ENCODE measurements around the gene CARNS1. TPM values are rescaled to one million over a fixed set of nuclear protein-coding genes. Genes with fewer than 3 reads are reported as not detected.

Gene CARNS1
- total RNA-seq = 0.51 and 0.68 TPM in 2 replicates

- no peaks in the 10 kb centered on the region for H3K9me3 Mint-ChIP-seq
- peak within 1 kb of the TSS; percentile 47 for H3K4me3 Mint-ChIP-seq (ENCODE audit: low read depth)
- no peak for DNase-seq (ENCODE audit: low spot score)
- intact Hi-C loops (cut with micrococcal nuclease) = no loop called here
- peaks cover 4% of the 10 kb centered on the region for H3K36me3 Mint-ChIP-seq (ENCODE audit: low read depth)
- H3K27ac Mint-ChIP-seq = no peak within 1 kb of the TSS
- peaks cover 14% of the 10 kb centered on the region for H3K27me3 Mint-ChIP-seq (ENCODE audit: low read depth)
- peaks cover 41% of the 10 kb centered on the region for H3K4me1 Mint-ChIP-seq (ENCODE audit: low read depth)
These were observed at the start of gene CARNS1 for GRCh38 chr11:67415501-67416304. TSS of gene CARNS1 (plus strand) at chr11:67415678. CDS start at chr11:67416200, 522 bp downstream.

DNA sequence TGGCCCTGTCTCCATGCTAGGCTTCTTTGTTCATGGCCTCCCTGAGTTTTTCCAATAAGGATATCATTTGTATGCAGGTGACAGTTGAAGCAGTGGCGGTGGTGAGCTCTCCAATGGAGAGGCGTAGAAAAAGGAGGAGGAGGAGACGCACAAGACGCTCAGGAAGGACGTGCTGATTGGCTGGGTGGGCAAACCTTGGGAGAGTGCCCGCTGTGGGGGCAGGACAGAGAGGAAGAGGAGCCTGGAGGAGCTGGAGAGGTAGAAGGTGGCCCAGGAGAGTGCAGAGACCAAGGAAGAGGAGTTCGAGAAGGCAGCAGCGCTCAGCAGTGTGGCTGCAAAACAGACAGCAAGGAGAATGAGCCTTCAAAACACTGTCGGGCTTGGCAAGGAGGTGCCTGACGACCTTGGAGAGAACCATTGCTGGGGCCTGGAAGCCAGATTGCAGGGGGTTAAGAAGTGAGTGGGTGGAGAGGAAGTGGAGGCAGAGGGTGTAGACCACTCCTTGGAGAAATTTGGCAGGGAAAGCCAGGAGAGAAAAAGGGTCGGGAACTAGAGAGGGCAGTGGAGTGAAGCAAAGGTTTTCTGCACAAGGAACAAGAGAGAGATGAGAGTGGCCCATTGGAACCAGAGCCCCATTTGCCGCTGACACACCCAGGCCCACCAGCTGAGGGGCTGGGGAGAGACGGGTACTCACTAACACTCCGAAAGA is 49.6 kb upstream of the CARNS1 start:
- H3K4me1 Mint-ChIP-seq (ENCODE audit: low read depth) = peaks cover 29% of the 10 kb centered on the region
- H3K27me3 Mint-ChIP-seq (ENCODE audit: low read depth) = peaks cover 58% of the 10 kb centered on the region
- no peaks in the 10 kb centered on the region for H3K9me3 Mint-ChIP-seq
- no peak overlapping the region for H3K27ac Mint-ChIP-seq
- H3K36me3 Mint-ChIP-seq (ENCODE audit: low read depth) = peaks cover 5% of the 10 kb centered on the region
- DNase-seq (ENCODE audit: low spot score) = no peak
- intact Hi-C loops (cut with micrococcal nuclease) = no loop called here
- no peak overlapping the region for H3K4me3 Mint-ChIP-seq (ENCODE audit: low read depth)

DNA sequence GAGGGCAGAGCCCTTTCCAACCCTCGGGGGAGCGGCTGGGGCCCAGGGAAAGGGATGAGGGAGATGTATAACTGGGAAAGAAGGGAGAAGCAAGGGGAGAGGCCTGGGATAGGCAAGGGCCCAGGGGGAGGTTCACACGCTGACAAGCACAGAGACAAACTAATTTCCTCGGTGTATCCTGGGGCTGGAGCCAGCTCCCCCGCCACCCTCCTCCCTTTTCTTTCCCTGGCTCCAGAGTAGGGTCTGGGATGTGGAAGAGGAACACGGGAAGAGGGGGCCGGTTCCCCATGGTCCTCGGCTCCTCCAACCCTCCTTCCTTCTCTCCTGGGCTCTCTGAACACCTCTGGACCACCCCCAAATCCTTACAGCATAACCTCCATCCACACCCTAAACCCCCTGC is 48.9 kb upstream of the CARNS1 start:
- Mint-ChIP-seq H3K27me3 (ENCODE audit: low read depth) (peaks cover 59% of the 10 kb centered on the region), H3K36me3 (ENCODE audit: low read depth) (peaks cover 5% of the 10 kb centered on the region), H3K4me1 (ENCODE audit: low read depth) (peaks cover 34% of the 10 kb centered on the region), H3K27ac (no peak overlapping the region), H3K4me3 (ENCODE audit: low read depth) (no peak overlapping the region), H3K9me3 (no peaks in the 10 kb centered on the region)
- DNase-seq (ENCODE audit: low spot score) = no peak
- intact Hi-C loops (cut with micrococcal nuclease) = no loop called here

DNA sequence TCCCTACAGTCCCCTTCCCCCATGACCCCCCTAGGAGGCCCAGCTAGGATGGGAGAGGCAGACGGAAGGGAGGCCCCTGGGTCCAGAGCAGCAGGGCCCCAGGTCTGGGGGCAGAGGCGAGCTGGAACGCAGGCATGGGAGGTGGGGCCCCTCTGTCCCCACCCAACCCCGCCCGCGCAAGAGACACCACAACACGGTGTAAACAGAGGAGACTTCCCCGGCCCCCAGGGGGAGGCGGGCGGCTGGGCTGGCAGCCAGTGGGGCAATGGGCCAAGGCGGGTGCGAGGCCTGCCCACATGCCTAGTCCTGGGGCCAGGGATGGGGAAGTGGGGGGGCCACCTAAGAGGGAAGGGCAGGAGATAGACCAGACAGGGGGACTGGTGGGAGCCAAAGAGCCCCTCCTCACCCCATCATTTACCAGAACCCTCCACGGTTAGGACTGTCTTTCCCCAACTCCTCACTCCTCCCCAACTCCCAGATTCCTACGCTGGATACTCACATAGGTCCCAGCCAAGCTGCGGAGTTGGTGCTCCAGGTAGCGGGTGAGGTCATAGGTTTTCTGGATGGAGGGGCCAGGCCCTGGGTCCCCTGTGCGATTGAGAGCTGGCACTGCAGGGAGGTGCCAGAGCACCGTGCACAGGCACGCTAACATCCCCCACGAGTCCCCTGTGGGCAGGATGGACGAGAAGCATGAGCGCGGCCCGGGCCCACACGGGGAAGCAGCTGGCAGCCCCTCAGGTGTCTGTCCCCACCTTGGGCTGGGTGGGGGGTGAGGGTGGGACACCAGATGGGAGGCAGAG is 48.3 kb upstream of the CARNS1 start:
- DNase-seq (ENCODE audit: low spot score) = no peak
- peaks cover 58% of the 10 kb centered on the region for H3K27me3 Mint-ChIP-seq (ENCODE audit: low read depth)
- intact Hi-C loops (cut with micrococcal nuclease) = no loop called here
- H3K9me3 Mint-ChIP-seq = no peaks in the 10 kb centered on the region
- no peak overlapping the region for H3K4me3 Mint-ChIP-seq (ENCODE audit: low read depth)
- no peak overlapping the region for H3K27ac Mint-ChIP-seq
- H3K4me1 Mint-ChIP-seq (ENCODE audit: low read depth) = peaks cover 38% of the 10 kb centered on the region
- peaks cover 9% of the 10 kb centered on the region for H3K36me3 Mint-ChIP-seq (ENCODE audit: low read depth)

GRCh38 chr11:67367761-67368227 is 47.7 kb upstream of the CARNS1 start:
- no peak for DNase-seq (ENCODE audit: low spot score)
- H3K4me1 Mint-ChIP-seq (ENCODE audit: low read depth) = peaks cover 38% of the 10 kb centered on the region
- peaks cover 51% of the 10 kb centered on the region for H3K27me3 Mint-ChIP-seq (ENCODE audit: low read depth)

DNA sequence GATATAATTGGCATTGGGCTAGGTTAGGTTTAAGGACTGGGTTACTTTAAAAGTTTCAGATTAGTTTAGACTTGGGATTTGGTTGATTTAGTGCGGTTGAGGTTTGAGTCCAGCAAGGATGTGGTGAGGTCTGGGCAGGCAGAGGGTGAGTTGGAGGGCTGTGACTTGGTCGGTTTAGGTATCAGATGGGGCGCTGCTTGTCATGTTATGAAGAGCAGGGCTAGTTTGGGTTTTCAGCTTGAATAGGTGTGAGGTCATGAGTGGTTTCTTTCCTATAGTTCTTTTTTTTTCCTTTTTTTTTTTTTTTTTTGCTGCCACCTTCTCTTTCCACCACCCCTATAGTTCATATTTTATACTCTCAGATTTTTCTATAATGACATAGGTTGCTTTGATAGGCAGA is 46.9 kb upstream of the CARNS1 start:
- intact Hi-C loops (cut with micrococcal nuclease) = no loop called here
- Mint-ChIP-seq H3K27me3 (ENCODE audit: low read depth) (peaks cover 50% of the 10 kb centered on the region), H3K4me3 (ENCODE audit: low read depth) (no peak overlapping the region), H3K27ac (no peak overlapping the region), H3K4me1 (ENCODE audit: low read depth) (peaks cover 38% of the 10 kb centered on the region), H3K9me3 (no peaks in the 10 kb centered on the region), H3K36me3 (ENCODE audit: low read depth) (peaks cover 9% of the 10 kb centered on the region)
- no peak for DNase-seq (ENCODE audit: low spot score)

More at GRCh38 chr11:67367761-67368227, 47.7 kb upstream of the CARNS1 start:
- Mint-ChIP-seq H3K27ac (no peak overlapping the region), H3K36me3 (ENCODE audit: low read depth) (peaks cover 9% of the 10 kb centered on the region), H3K4me3 (ENCODE audit: low read depth) (no peak overlapping the region), H3K9me3 (no peaks in the 10 kb centered on the region)
- intact Hi-C loops (cut with micrococcal nuclease) = no loop called here

DNA sequence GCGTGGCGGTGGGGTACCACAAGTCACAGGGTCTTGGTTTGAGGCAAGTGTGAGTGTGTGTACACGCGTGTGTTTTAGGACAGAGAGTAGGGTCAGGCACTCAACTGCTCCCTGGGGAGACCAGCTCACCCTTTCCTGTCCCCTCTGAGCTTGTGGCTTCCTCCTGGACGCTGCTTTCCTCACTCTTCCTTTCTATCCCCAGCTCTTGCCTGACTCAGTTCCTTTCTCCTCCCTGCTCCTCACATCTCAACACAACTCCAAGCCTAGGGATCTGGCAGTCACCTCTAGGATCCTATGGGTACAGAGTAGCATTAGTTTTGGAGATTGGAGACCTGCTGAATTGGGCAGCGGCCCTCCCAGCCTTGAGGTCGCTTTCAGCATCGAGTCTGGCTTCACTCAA is 46.2 kb upstream of the CARNS1 start:
- intact Hi-C loops (cut with micrococcal nuclease) = no loop called here
- H3K27me3 Mint-ChIP-seq (ENCODE audit: low read depth) = peaks cover 51% of the 10 kb centered on the region
- no peak overlapping the region for H3K4me3 Mint-ChIP-seq (ENCODE audit: low read depth)
- peaks cover 41% of the 10 kb centered on the region for H3K4me1 Mint-ChIP-seq (ENCODE audit: low read depth)
- peaks cover 9% of the 10 kb centered on the region for H3K36me3 Mint-ChIP-seq (ENCODE audit: low read depth)
- DNase-seq (ENCODE audit: low spot score) = no peak
- no peaks in the 10 kb centered on the region for H3K9me3 Mint-ChIP-seq
- no peak overlapping the region for H3K27ac Mint-ChIP-seq

GRCh38 chr11:67369801-67370284 is 45.6 kb upstream of the CARNS1 start:
- DNase-seq (ENCODE audit: low spot score) = no peak
- Mint-ChIP-seq H3K36me3 (ENCODE audit: low read depth) (peaks cover 5% of the 10 kb centered on the region), H3K4me3 (ENCODE audit: low read depth) (no peak overlapping the region), H3K27me3 (ENCODE audit: low read depth) (peaks cover 56% of the 10 kb centered on the region), H3K9me3 (no peaks in the 10 kb centered on the region), H3K4me1 (ENCODE audit: low read depth) (peaks cover 44% of the 10 kb centered on the region), H3K27ac (no peak overlapping the region)
- intact Hi-C loops (cut with micrococcal nuclease) = no loop called here

DNA sequence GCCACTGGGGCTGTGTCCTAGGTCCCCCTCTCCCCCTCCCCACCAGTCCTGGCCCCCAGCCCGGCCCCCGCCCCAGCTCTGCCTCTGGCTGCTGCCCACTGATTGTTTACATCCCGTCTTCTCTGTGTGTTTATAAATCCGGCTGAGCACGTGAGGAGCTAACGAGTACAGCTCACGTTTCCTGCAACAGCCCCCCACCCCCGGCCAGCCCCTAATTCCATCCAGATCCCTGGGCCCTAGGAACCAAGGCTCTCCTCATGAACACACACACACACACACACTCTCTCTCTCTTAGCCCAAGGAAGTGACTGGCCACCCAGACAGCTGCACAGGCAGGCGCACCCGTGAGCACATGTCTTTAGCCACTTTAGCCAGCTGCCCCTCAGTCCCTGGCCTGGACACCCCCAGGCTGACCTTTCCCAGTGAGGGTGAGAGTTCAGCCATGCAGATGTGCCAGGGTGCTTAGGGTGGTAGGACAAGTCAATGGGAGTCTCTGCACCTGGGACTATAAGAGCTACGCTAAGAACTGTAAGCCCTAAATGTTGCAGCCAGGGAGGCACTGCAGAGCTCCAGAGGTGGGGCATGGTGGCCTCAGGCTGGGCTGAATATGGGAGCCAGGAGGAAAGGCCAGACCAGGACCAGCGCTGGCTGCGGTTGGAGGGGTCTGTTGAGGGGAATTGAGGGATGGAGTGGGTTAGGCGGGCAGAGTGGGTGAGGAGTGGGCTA is 45.0 kb upstream of the CARNS1 start:
- H3K36me3 Mint-ChIP-seq (ENCODE audit: low read depth) = peaks cover 4% of the 10 kb centered on the region
- no peak overlapping the region for H3K27ac Mint-ChIP-seq
- DNase-seq (ENCODE audit: low spot score) = no peak
- H3K4me3 Mint-ChIP-seq (ENCODE audit: low read depth) = no peak overlapping the region
- H3K9me3 Mint-ChIP-seq = no peaks in the 10 kb centered on the region
- intact Hi-C loops (cut with micrococcal nuclease) = no loop called here
- H3K4me1 Mint-ChIP-seq (ENCODE audit: low read depth) = peaks cover 44% of the 10 kb centered on the region
- peaks cover 56% of the 10 kb centered on the region for H3K27me3 Mint-ChIP-seq (ENCODE audit: low read depth)

- peak overlapping the region; percentile 79 for H3K4me3 Mint-ChIP-seq (ENCODE audit: low read depth)
- H3K4me1 Mint-ChIP-seq (ENCODE audit: low read depth) = peaks cover 44% of the 10 kb centered on the region
- H3K27me3 Mint-ChIP-seq (ENCODE audit: low read depth) = peaks cover 54% of the 10 kb centered on the region
- H3K27ac Mint-ChIP-seq = no peak overlapping the region
- no peak for DNase-seq (ENCODE audit: low spot score)
- intact Hi-C loops (cut with micrococcal nuclease) = no loop called here
- H3K36me3 Mint-ChIP-seq (ENCODE audit: low read depth) = peaks cover 4% of the 10 kb centered on the region
- no peaks in the 10 kb centered on the region for H3K9me3 Mint-ChIP-seq
These were observed 44.1 kb upstream of the CARNS1 start for GRCh38 chr11:67371189-67371910.

DNA sequence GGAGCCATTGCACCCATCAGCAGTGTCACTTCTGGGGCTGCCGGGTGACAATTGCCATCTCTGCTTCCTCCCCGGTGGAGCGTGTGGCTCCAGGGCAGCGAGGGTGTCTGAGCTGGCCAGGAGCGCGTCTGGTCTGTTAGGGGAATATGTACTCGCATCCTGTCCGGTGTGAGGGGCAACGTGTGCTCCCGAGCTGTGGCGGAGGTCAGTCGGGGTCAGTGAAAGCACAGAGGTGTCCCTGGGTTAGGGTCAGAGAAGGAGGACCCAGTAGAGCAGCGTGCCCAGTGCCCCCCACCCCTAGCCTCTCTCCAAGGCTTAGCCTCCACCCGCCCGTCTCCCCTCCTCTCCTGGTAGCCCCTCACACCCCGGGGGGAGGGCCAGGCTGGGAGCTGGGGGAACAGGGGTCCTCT is 43.6 kb upstream of the CARNS1 start:
- Mint-ChIP-seq H3K4me3 (ENCODE audit: low read depth) (peak overlapping the region; percentile 79), H3K27me3 (ENCODE audit: low read depth) (peaks cover 55% of the 10 kb centered on the region), H3K9me3 (no peaks in the 10 kb centered on the region), H3K4me1 (ENCODE audit: low read depth) (peaks cover 44% of the 10 kb centered on the region), H3K36me3 (ENCODE audit: low read depth) (peaks cover 4% of the 10 kb centered on the region), H3K27ac (no peak overlapping the region)
- intact Hi-C loops (cut with micrococcal nuclease) = no loop called here
- no peak for DNase-seq (ENCODE audit: low spot score)

All from activated T-helper 2 cell treated with anti-CD3 and anti-CD28 coated beads, Interferon-gamma antibody, Interleukin-2, Interleukin-4, amounts not matched to agents 10 μg/mL and 5 μg/mL and 100 μg/mL, durations not matched to agents 14 hours and 24 hours and 36 hours (primary cell).